Epithelial cell of prostate (primary cell): Measurements from ENCODE around the gene WNT16.
"Not testable (repeated sequence)": the region's sequence is repeated elsewhere in the genome, so short reads cannot be mapped to it uniquely, and the experiment has no call there.

Experiments
- DNase-seq: peaks from one replicate; pipeline ENCODE4 v3.0.0-alpha.2; 2011; ENCODE audit warnings: low read depth, low spot score
- H3K27ac ChIP-seq: fragments of 450-650 bp; 2 replicates; pipeline ENCODE4 v1.5.1; 2017; ENCODE audit warnings: mild to moderate bottlenecking

The WNT16 gene

DNA sequence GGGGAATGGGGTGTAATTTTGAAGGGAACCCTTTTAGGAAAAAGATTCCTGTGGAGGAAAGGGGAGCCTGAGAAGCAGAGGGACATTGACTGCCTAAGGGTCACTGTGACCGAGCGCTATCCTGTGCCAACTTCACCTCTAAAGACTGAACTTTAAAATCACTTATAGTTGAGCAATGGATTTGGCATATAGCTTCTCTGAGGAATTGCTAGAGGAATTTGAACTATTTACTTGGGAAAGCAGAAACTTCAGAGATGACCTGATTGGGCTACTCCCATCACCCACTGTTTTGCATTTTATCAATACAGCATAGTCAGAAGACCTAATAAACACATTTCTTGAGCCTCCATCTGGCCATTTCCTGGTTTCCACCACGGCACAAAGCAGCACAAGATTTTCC lies 23.7 kb upstream of the WNT16 start:
- DNase-seq = no peak
- H3K27ac ChIP-seq = no peak overlapping the region

DNA sequence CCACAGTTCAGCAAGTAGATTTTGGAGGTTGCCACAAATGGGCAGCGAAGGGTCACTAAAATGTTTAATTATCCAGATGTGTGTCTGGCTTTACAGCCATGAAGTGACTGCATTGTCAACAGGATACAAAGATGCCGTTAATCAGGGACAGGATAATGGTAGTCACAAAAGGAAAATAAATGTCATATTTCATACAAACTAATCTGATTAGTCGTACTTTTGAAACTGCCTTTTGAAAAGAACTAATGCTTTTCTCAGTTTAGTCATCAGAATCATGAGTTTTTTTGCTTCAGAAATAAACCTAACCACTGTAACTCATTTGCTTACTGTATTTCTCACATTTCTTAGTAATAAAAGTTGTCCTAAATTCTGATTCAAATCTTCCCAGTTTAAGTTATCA lies 22.2 kb upstream of the WNT16 start:
- no peak for DNase-seq
- H3K27ac ChIP-seq = peak overlapping the region; percentile 26

DNA sequence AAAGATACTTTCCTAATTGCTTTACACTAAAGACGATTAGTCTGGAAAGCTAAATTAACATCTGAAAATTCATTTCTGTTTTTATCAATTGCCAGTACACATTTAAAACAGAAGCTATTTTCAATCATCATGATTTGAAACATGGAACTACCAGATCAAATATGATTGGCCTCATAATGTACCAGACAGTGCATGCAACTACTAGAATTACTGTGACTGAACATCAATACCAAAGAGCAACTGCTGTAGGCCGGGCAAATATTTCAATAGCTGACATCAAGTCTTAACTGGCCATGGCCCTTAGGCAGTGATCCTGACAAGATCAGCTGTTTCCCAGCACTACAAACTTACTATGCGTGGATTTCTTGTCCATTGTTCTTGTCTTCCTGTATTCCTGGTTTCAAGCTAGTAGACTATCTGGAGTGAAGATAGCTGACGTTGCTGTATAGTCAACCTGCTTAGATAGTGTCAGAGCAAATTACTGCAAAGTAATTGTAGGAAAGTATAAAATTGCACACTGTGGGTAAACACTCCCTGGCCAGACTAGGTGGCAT lies 21.7 kb upstream of the WNT16 start:
- DNase-seq = peak; percentile 51
- H3K27ac ChIP-seq = peak overlapping the region; percentile 26

DNA sequence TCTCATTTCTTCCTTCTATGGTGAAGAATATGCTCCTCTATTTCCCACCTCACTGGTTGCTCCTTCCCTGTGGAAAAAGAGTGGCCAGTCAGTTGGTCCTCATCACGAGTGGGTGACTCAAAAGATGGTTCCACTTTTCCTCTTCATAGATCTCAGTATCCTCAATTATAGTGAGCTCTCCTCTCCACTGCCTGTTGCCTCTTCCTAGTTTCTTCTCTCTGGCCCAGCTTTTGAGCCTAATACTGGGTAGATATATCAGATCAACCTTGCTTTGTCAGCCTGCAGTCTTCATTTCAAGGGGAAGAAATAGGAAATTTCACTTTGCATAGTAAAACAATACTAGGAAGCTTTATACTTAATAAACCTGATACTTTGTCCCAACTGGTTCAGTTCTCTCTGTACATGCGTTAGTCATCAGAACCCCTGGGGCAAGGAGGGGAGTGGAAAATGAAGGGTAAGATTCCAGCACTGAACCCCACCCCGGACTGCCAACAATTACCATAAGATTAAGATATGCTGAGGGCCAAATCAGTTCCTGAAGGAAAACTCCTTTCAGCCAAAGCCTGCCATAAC lies 15.5 kb upstream of the WNT16 start:
- peak overlapping the region; percentile 21 for H3K27ac ChIP-seq
- DNase-seq = peak; percentile 20

DNA sequence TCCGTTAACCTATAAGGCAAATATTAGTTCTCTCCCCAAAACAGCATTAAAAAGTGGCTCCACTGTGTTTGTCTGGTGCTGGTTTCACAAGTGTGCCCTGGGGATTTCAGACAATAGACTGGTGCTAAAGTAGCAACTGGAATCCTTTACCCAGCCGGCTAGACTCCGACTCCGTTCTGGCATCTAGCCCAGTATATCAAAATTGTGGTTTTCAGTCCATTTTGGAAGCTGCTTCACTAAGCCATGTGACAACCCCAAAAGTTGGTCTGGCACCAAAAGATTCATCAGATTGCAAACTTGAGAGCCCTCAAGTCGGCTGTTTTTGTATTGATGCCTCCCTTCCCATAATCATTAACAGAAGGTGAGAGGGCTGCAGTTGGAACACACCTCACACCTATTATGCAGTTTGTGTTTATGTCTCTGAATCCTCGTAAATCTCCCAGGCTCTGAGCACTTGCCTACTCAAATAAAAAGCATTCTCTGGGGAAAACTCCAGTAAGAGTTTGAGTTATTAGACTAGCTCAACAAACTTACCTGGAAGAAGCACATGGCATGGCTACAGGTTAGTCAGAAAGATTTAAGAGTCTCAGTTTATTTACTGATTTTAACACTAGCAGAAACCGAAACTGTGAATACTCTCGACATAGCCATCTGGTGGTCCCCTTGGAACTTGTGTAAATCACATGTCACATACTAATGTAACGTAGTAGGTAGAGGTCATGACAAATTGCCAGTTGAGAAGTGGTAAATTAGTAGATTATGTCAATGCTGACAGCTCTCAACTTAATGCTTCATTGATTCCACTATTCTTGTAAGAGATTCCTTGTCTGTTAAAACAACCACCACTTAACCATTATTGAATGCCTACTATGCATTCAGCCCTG lies 14.8 kb upstream of the WNT16 start:
- DNase-seq = peak; percentile 24
- H3K27ac ChIP-seq = peak overlapping the region; percentile 21

DNA sequence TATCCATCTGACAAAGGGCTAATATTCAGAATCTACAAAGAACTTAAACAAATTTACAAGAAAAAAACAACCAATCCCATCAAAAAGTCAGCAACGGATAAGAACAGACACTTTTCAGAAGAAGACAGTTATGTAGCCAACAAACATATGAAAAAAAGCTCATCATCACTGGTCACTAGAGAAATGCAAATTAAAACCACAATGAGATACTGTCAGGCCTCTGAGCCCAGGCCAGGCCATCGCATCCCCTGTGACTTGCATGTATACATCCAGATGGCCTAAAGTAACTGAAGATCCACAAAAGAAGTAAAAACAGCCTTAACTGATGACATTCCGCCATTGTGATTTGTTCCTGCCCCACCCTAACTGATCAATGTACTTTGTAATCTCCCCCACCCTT lies 13.6 kb upstream of the WNT16 start:
- not testable (repeated sequence) for H3K27ac ChIP-seq, DNase-seq

DNA sequence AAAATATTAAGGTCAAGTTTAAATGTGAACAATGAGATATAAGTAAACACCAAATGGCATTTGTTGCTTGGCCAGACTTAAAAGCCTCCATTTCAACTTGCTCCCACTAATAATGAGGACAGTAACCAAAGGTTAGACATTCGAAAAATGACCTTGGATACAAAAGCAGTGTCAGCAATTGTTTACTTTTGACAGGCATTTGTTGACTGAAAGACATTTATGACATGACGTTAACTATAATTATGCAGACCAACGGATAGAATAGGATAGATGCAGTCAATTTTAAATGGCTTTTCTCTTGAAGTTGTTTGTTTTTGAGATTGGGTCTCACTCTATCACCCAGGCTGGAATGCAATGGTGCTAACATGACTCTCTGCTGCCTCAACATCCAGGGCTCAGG lies 6.3 kb upstream of the WNT16 start:
- H3K27ac ChIP-seq = no peak overlapping the region
- DNase-seq = no peak

DNA sequence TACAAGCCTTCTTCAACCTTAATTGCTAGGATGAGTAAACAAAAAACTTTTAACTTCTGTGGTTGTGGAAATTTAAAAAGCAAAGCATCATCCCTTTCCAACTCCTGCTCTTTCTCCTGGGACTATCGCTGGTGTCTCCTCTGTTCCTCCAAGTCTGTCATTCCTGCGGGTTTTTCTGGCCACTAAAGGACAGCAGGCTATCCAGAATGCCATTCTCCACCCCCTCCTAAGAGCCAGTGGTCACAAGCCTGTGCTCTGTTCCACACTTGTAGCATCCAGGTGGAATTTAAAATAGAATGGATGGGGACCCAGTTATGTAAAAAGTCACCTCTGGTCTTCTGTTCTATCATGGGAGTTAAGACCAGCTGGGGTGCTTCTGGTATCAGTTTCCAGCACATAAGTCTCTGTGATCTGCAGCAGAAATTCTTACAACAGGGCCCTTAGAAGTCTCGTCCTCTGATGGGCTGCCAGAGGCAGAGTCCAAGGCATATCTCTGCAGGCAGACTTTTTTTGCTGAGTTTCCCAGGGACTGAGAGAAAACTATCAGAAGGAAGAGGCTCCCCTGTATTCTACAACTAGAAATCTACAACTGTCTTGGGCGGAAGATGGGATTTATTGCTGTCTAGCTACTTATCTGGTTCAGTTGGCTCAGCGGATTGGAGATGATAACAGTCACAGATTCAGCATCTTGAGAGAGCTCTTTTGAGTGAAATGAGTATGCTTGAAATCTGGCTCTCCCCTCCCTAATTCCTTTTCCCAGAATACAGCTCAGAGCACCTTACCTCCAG lies 5.1 kb upstream of the WNT16 start:
- no peak for DNase-seq
- H3K27ac ChIP-seq = no peak overlapping the region

DNA sequence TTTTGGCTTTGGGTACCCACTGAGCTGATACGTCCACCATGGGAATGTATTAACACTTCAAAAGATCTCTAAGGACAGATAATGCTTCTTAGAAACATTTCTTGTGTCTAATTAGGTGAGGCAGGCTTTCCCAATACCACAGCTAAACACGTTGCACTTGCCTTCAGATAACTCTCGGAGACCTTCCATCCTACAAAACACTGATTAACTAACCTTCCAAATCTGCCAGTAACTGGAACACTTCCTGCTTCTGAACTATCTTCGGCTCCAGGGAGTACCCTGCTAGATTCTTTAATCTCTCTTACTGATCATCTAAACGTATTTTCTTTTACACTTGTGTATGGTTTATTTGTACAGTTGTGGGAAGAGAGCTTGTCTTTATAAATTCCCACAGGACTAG lies 1.1 kb upstream of the WNT16 start:
- no peak for DNase-seq
- no peak overlapping the region for H3K27ac ChIP-seq

DNA sequence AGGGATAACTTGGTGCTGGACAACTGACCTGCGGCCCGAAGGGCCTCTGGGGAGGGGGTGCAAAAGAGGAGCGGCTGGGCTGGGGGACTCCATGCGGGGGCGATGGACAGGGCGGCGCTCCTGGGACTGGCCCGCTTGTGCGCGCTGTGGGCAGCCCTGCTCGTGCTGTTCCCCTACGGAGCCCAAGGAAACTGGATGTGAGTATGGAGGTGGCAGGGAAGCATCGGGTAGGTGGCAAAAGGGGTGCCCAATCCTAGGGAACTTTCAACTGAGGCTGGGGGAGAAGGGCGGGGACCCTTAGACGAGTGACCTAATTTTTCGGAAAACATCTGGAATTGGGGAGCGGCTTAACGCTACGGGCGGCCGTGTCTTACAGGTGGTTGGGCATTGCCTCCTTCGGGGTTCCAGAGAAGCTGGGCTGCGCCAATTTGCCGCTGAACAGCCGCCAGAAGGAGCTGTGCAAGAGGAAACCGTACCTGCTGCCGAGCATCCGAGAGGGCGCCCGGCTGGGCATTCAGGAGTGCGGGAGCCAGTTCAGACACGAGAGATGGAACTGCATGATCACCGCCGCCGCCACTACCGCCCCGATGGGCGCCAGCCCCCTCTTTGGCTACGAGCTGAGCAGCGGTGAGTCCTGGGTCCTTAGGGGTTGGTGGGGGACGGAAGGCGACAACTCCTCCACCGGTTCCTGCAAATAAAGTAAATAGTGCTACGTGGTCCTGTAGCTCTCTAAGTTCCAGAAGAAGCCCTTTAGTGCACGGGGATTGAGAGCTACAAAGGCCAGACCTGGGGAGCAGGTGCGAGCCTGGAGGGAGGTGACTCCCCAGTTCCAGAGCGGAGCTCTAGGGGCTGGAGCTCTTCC lies 622 bp downstream of the WNT16 start:
- no peak overlapping the region for H3K27ac ChIP-seq
- no peak for DNase-seq

DNA sequence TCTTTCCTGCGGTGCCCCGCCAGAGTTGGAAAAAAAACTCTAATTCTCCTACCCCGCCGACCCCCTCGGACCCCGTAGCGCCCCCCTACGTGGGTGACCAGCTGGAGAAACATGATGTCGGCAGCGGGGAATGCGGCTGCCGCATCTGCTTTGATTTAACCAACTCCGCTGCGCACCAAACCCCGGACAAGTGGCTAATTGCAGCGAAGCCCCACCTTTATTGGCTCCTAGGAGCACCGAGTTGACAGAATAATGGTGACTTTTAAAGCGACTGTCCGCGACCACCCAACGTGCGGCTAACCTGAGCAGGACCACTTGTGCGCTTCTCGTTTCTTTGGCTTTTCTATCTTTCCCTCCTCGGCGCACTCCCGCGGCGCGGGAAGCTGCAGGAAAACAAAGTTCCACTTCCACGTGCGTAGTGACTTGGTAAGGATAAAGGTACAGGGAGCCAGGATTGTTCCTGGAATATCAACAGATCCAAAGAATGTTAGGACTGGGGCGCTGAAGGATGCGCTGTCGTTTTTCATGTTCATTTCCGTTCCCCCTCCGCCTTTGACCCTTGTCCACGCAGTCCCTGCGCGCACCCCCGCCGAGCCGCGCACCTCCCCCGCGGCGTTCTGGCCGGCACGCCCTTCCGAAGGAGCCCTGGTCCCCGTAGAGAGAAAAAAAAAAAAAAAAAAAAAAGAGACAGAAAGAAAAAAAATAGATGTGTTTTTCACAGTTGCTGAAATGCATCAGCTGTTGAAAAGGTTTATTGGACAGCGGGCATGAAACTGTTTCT lies 1.4 kb downstream of the WNT16 start:
- no peak overlapping the region for H3K27ac ChIP-seq
- DNase-seq = no peak

DNA sequence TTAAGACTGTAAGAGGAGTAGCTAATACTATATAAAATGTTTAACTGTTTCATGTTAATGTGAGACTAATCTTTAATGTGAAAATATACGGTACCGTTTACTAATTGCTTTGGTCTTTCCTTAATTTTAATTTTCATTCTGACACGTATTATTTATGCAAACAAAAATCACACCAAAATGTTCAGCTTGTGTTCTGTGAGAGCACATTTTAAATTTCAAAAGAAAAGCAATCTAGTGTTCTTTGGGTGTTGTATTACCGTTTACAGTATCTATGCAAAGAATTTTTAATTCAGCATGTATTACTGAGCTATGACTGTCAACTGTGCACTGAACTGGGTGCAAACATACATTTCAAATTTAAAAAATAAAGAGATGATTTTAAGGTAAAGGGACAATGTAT lies 2.2 kb downstream of the WNT16 start:
- no peak for DNase-seq
- H3K27ac ChIP-seq = no peak overlapping the region

DNA sequence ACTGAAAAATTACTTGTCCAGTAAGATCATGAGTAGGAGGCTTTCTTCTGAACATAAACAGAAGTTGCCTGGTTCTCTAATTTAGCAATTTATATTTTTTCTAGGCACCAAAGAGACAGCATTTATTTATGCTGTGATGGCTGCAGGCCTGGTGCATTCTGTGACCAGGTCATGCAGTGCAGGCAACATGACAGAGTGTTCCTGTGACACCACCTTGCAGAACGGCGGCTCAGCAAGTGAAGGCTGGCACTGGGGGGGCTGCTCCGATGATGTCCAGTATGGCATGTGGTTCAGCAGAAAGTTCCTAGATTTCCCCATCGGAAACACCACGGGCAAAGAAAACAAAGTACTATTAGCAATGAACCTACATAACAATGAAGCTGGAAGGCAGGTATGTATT lies 2.8 kb downstream of the WNT16 start:
- no peak for DNase-seq
- no peak overlapping the region for H3K27ac ChIP-seq

DNA sequence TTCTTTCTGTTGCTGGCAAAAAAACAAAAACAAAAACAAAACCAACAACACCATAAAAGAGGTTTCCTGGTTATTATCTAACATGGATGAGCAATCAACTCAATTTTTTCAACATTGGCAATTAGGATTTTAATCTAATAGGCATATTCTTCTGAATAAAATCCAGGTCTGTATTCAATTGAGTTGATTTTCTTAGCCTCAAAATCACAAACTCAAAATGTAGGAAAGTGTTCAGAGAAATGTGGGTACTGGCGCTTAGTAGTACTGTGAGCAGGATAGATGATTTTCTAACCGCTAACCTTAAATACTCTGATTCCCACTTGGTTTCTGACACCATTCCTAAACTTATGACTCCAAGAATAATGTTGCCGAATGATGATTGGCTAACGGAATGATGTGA lies 5.6 kb downstream of the WNT16 start:
- H3K27ac ChIP-seq = no peak overlapping the region
- no peak for DNase-seq

DNA sequence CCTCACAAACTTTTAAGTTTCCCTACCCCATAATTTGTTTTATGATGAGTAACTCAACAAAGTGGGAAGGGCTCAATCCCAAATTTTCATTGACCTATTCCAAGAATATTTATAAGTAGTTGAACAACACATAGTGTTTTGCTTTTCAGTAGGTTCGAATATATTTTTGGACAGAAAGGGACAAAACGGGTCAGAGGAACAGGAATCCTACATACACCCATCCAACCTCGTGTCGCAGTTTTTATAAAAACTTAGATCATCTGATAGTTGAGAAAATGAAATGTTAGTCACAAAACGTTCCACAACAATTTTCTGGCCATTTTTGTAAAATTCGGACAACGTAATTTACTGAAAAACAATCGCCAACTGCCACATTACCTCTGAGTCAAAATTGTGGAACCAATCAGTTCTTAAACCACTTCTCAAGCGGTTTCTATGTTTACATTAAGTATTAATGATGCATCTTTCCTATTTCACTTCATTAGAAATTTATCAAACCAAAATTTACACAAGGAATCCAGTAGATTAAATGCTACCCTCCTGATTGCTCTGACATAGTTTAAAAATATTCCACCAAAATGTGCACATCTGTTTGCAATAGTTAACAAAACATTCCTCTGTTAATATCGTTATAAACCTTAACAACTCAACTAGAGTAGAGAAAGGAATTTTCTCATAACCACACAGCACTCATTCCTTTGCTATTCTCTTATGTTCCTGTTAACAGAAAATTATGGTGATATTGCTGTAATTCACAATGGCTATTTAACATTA lies 6.3 kb downstream of the WNT16 start:
- no peak for DNase-seq
- H3K27ac ChIP-seq = no peak overlapping the region

DNA sequence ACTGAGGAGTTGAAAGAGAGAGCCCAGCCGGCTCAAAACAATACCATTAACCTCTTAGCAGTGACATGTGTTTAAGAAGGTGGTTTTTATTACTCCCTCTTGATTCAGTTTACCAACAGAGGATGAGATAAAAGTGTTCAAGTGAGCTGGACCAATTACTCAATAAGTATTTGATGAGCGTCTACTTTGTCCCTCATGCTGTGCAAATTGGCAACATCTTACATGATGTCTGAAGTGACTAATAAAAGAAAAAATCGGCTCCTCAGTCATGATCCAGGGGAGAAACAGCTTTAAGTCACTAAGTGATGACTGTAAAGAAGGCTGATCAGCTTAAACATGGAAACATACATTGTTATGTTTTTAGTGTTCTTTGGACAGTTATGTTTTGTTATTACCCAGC lies 7.8 kb downstream of the WNT16 start:
- H3K27ac ChIP-seq = no peak overlapping the region
- no peak for DNase-seq

DNA sequence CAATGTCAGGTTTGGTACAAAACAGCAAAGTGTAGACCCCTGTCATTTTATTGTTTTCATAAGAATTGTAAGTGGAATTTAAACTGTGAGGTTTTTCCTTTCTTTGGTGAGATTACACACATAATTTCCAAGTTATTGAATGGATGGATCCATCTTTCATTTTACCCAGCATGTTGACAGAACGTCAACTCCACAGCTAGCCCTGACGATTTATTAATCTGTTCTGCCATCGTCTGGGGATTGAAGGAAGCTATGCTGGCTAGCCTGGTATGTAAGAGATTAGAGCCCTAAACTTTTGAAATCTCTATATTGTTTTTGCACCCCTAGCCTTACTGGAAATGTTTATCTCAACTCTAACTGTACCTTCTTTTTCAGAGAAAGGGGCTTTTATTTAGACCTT lies 8.6 kb downstream of the WNT16 start:
- no peak for DNase-seq
- no peak overlapping the region for H3K27ac ChIP-seq

DNA sequence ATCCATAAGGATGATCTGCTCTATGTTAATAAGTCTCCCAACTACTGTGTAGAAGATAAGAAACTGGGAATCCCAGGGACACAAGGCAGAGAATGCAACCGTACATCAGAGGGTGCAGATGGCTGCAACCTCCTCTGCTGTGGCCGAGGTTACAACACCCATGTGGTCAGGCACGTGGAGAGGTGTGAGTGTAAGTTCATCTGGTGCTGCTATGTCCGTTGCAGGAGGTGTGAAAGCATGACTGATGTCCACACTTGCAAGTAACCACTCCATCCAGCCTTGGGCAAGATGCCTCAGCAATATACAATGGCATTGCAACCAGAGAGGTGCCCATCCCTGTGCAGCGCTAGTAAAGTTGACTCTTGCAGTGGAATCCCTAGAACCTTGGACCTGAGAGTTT lies 10.3 kb downstream of the WNT16 start:
- DNase-seq = no peak
- H3K27ac ChIP-seq = no peak overlapping the region

DNA sequence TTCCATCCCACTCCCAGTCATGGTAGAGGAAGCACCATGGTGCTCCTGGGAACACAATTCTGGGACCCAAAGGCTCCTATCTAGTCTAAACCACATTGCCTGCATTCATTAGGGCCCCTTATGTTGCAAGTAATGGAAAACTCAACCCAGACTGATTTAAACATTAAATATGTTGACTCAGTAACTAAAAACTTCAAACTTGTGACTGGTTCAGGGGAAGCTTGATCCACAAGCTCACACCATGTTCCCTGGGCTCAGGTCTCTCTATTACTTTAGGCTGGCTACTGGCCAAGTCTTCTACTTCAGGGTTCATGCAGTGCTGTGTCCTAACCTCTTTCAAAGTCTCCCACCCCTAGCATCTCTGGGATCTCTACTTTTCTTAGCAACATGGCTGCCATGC lies 13.1 kb downstream of the WNT16 start:
- H3K27ac ChIP-seq = no peak overlapping the region
- no peak for DNase-seq
